ENCODE measurements around the gene FOXO4.
"Not testable (repeated sequence)": the region's sequence is repeated elsewhere in the genome, so short reads cannot be mapped to it uniquely, and the experiment has no call there.

FOXO4 gene, protein sequence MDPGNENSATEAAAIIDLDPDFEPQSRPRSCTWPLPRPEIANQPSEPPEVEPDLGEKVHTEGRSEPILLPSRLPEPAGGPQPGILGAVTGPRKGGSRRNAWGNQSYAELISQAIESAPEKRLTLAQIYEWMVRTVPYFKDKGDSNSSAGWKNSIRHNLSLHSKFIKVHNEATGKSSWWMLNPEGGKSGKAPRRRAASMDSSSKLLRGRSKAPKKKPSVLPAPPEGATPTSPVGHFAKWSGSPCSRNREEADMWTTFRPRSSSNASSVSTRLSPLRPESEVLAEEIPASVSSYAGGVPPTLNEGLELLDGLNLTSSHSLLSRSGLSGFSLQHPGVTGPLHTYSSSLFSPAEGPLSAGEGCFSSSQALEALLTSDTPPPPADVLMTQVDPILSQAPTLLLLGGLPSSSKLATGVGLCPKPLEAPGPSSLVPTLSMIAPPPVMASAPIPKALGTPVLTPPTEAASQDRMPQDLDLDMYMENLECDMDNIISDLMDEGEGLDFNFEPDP

DNA sequence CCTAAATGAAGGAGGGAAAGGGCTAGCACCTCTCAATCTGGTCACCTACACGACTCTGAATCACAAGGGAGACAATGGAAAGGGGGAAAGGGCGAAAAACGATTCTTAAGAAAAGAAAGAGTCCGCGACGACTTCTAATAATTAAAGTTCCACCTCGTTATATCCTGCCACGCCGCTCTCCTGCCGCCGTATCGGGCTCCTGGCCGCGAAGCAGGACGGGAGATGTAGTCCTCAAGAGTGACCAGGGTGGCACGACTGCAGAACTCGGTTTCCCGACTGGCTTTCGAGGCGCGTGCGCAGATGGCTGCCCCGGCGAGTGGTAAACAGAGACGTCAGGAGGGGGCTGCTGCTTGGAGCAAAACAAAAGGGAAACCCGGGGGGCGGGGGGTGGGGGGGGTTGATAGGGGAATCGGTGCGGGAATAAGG lies at the start of gene FOXO4:
FOXO4 (plus strand) TSS at position 297 of the 426 bp plus-strand sequence. CDS start 678 bp downstream, outside the sequence.
- ATAC-seq (ENCODE audit: low read depth) (peak; percentile 85), DNase-seq (ENCODE audit: low spot score in 2 of 2) (peak; percentile 69 to 71)
- H3K27me3 Mint-ChIP-seq = no peaks in the 10 kb centered on the region
- peak within 1 kb of the TSS; percentile 97 for H3K27ac Mint-ChIP-seq
- no peaks in the 10 kb centered on the region for H3K36me3 Mint-ChIP-seq
- peak within 1 kb of the TSS; percentile 96 for H3K4me3 Mint-ChIP-seq
- peaks cover 13% of the 10 kb centered on the region for H3K4me1 Mint-ChIP-seq
- H3K9me3 Mint-ChIP-seq = no peaks in the 10 kb centered on the region

DNA sequence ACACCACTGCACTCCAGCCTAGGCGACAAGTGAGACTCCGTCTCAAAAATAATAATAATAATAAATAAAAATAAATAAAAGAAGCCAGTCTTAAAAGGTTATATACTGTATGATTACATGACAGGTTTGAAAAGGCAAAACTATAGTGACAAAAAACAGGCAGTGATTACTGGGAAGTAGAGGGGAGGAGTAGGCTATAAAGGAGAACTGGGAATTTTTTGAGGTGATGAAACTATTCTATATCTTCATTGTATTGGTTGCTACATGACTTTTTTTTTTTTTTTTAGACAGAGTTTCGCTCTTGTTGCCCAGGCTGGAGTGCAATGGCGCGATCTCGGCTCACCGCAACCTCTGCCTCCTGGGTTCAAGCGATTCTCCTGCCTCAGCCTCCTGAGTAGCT lies 47.8 kb upstream of the FOXO4 start:
- H3K27me3 Mint-ChIP-seq; H3K9me3 Mint-ChIP-seq; DNase-seq (ENCODE audit: low spot score in 2 of 2); H3K4me3 Mint-ChIP-seq; ATAC-seq (ENCODE audit: low read depth); H3K36me3 Mint-ChIP-seq; H3K27ac Mint-ChIP-seq; H3K4me1 Mint-ChIP-seq: not testable (repeated sequence)

DNA sequence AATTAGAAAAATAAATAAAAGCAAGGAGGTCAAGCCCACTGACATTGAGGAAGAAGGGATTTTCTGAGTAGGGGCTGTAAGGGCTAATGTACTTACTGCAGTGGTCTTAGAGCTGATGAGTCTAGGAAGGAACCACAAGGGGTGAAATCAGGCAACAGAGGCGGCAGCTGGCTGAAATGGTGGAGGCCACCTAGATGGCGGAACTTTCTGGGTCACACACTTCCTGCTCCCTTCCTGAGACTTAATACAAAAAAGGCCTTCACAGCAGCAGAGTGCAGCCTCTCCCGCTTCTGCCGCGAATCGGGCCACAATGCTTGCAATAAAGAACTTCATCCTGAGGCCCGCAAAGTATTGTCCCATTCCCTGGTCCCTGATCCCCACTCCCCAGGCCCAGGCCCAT lies 42.9 kb upstream of the FOXO4 start:
- H3K27ac Mint-ChIP-seq = no peak overlapping the region
- peak overlapping the region; percentile 57 for H3K4me3 Mint-ChIP-seq
- no peaks in the 10 kb centered on the region for H3K27me3 Mint-ChIP-seq
- no peak for DNase-seq (ENCODE audit: low spot score in 2 of 2)
- H3K9me3 Mint-ChIP-seq = no peaks in the 10 kb centered on the region
- ATAC-seq (ENCODE audit: low read depth) = no peak
- no peaks in the 10 kb centered on the region for H3K4me1 Mint-ChIP-seq
- H3K36me3 Mint-ChIP-seq = peaks cover 2% of the 10 kb centered on the region

DNA sequence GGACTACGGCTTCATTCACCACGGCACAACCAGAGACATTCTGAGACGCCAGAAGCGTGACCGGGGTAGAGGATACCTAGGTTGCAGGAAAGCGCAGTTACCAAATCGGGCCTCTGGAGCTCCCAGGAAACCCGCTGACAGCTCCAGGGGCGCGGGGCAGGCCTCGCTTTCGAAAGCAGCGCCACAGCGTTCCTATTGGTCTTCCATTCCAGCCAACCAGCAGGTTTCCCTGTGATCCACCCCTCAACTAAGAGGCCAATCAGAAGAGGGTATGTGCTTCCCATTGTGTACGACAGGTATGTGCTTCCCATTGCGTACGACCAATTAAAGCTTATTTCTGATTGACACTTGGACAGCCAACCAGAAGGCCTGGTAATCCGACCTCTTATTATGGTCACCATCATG lies 42.4 kb upstream of the FOXO4 start:
- ATAC-seq (ENCODE audit: low read depth) (peak; percentile 78), DNase-seq (ENCODE audit: low spot score in 2 of 2) (no peak)
- no peaks in the 10 kb centered on the region for H3K9me3 Mint-ChIP-seq
- H3K27me3 Mint-ChIP-seq = no peaks in the 10 kb centered on the region
- H3K27ac Mint-ChIP-seq = no peak overlapping the region
- peaks cover 2% of the 10 kb centered on the region for H3K4me1 Mint-ChIP-seq
- H3K36me3 Mint-ChIP-seq = peaks cover 2% of the 10 kb centered on the region
- H3K4me3 Mint-ChIP-seq = peak overlapping the region; percentile 57

DNA sequence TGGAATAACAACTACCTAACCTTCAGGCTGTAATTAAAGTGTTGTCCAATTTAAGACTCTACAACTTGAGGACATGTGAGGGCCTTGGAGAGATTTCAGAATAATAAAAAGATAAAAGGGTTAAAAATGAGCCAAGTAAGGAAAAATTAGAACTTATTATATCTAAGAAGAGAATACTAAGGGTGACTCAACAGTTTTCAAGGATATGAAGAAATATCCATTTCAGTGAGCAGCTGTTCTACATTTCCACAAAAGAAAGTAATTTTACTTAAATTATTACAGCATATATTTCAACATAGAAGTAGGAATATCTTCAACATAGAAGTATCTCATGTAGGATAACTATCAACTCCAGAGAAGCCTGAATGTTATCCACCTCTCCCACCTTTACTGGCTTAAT lies 38.8 kb upstream of the FOXO4 start:
- H3K36me3 Mint-ChIP-seq = peaks cover 14% of the 10 kb centered on the region

DNA sequence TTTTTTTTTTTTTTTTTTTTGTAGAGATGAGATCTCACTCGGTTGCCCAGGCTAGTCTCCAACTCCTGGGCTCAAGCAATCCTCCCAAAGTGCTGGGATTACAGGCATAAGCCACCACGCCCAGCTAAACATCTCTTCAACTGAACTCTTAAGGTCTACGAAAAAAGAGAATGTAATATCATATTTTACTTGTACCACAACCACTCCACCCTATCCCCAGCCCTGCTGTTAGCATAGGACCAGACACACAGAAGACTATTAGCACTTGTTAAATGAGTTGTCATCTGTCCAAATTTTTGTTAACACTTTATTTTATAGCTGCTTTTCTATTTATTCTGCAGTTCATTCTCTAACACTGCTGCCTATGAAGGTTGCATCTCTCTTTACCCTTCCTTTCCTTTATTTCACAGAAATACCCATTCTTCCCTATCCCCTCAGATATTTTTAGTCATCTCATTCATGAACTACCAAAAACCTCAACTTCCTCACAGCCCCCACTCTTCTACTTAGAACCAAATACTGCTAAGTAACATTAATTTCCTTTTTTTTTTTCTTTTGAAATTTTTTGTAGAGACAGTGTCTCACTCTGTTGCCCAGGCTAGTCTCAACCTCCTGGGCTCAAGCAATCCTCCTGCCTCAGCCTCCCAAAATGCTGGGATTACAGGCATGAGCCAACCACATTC lies 37.7 kb upstream of the FOXO4 start:
- no peak overlapping the region for H3K4me3 Mint-ChIP-seq
- DNase-seq (ENCODE audit: low spot score in 2 of 2) (no peak), ATAC-seq (ENCODE audit: low read depth) (no peak)
- H3K4me1 Mint-ChIP-seq = peaks cover 3% of the 10 kb centered on the region
- no peaks in the 10 kb centered on the region for H3K27me3 Mint-ChIP-seq
- H3K36me3 Mint-ChIP-seq = peaks cover 19% of the 10 kb centered on the region
- H3K27ac Mint-ChIP-seq = peak overlapping the region; percentile 6
- H3K9me3 Mint-ChIP-seq = no peaks in the 10 kb centered on the region

More for the DNA sequence above, 38.8 kb upstream of the FOXO4 start:
- Mint-ChIP-seq H3K27me3 (no peaks in the 10 kb centered on the region), H3K4me1 (peaks cover 3% of the 10 kb centered on the region), H3K4me3 (no peak overlapping the region), H3K9me3 (no peaks in the 10 kb centered on the region), H3K27ac (no peak overlapping the region)
- DNase-seq (ENCODE audit: low spot score in 2 of 2) (no peak), ATAC-seq (ENCODE audit: low read depth) (no peak)

DNA sequence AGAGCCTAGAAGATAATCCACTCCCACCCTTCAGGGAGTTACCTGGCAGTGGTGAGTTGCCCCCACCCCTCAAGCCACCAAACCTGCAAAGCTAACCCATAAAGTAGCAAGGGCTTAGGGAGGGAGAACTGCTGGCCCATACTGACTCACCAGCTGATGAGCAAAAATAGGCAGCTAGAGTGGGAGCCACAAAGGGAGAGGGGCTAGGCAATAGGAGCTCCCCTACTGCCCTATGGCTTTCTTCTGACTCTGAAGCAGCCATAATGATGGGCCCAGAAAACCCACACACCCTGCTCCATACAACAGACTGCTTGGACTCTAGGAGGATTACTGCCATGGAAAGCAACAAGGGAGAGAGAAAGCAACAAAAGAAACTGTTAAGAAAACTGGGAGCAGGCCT lies 35.5 kb upstream of the FOXO4 start:
- H3K36me3 Mint-ChIP-seq = peaks cover 22% of the 10 kb centered on the region
- H3K4me1 Mint-ChIP-seq = peaks cover 9% of the 10 kb centered on the region
- no peaks in the 10 kb centered on the region for H3K27me3 Mint-ChIP-seq
- no peak overlapping the region for H3K27ac Mint-ChIP-seq
- ATAC-seq (ENCODE audit: low read depth) (no peak), DNase-seq (ENCODE audit: low spot score in 2 of 2) (no peak)
- H3K4me3 Mint-ChIP-seq = no peak overlapping the region
- H3K9me3 Mint-ChIP-seq = no peaks in the 10 kb centered on the region

DNA sequence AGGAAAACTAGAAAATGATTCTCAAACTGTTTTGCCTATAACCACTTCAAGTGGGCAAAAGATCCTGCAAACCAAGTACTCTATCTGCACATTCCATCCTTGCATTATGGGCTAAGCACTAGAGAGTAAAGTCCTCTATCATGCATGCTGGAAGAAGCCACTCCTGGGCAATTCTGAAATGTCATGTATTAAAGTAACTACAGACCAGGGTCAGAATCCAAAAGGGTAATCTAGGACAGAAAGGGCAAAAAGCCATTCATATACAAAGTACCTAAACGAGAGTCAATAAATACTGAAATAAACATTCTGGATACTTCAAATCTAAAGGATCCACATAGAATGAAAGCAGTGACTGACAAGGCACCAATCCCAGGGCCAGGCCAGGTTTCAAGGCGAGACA lies 28.6 kb upstream of the FOXO4 start:
- DNase-seq (ENCODE audit: low spot score in 2 of 2) = no peak
- Mint-ChIP-seq H3K4me1 (peaks cover 16% of the 10 kb centered on the region), H3K27ac (peak overlapping the region; percentile 94), H3K9me3 (no peaks in the 10 kb centered on the region), H3K27me3 (no peaks in the 10 kb centered on the region), H3K4me3 (peak overlapping the region; percentile 97), H3K36me3 (peaks cover 8% of the 10 kb centered on the region)
- no peak for ATAC-seq (ENCODE audit: low read depth)

DNA sequence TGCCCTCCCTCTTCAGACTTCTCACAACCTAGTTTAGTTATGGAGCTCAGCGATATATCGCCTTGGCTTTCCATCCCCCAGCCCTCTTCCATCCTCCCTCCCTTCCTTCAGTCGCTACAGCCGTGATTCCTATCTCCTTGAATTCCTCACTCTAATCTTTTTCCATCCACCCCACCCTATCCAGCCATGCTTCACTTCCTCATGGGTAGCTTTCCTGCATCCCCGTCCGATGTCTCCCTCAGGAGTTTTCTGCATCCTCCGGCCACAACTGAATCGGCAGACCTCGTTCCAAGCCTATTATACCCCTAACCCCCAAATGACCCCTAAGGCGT lies 28.0 kb upstream of the FOXO4 start:
- no peaks in the 10 kb centered on the region for H3K9me3 Mint-ChIP-seq
- peak overlapping the region; percentile 94 for H3K27ac Mint-ChIP-seq
- peaks cover 16% of the 10 kb centered on the region for H3K4me1 Mint-ChIP-seq
- DNase-seq (ENCODE audit: low spot score in 2 of 2) (no peak), ATAC-seq (ENCODE audit: low read depth) (no peak)
- peaks cover 6% of the 10 kb centered on the region for H3K36me3 Mint-ChIP-seq
- no peaks in the 10 kb centered on the region for H3K27me3 Mint-ChIP-seq
- peak overlapping the region; percentile 97 for H3K4me3 Mint-ChIP-seq

DNA sequence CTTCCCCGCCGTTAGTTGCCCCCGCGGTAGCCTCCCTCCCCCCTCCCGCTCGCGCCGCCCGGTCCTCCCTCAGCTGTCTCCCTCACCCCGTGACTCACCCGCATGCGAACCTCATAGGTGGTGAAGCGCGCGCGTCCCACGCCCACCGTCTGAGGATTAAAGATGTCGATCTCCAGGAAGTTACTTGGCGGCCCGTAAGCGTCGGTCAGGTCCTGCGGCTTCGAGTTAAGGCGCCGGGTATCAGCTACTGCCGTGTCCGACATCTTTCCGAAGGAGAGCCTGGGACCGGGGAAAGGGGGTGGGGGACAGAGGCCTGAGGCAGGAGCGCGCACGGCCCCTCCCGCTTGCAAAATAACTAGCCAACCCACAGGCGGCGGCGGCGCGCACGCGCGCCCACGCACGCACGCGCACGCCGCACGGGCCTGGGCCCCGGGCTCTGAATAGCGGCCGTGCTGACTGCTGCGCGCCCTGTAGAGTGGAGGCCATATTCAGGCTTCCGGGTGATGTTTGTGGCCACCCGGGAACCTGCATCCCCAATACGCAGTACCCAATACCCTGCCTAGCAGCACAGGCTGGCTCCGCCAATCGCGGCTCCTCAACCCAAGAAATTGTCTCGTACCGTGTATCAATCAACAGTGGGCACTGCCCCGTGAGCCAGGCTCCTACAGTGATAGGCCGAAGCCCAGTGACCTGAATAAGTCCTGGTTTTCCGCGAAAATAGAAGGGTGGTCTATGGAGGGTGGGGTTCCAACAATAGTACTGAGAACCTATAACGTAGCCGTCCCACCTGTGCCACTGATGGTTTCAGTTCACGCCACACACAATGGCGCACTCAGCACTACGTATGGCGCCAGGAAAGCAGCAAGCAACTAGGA lies 27.4 kb upstream of the FOXO4 start, which contains the start of gene SNX12:
SNX12 (minus strand) TSS at position 291 of the 875 bp plus-strand sequence; CDS start at position 263, 28 bp downstream.
- H3K27me3 Mint-ChIP-seq = no peaks in the 10 kb centered on the region
- no peaks in the 10 kb centered on the region for H3K9me3 Mint-ChIP-seq
- H3K4me3 Mint-ChIP-seq = peak within 1 kb of the TSS; percentile 97
- peak within 1 kb of the TSS; percentile 94 for H3K27ac Mint-ChIP-seq
- peaks cover 16% of the 10 kb centered on the region for H3K4me1 Mint-ChIP-seq
- peaks cover 3% of the 10 kb centered on the region for H3K36me3 Mint-ChIP-seq
- peak; percentile 75 to 80 for DNase-seq (ENCODE audit: low spot score in 2 of 2)
- ATAC-seq (ENCODE audit: low read depth) = peak; percentile 91

DNA sequence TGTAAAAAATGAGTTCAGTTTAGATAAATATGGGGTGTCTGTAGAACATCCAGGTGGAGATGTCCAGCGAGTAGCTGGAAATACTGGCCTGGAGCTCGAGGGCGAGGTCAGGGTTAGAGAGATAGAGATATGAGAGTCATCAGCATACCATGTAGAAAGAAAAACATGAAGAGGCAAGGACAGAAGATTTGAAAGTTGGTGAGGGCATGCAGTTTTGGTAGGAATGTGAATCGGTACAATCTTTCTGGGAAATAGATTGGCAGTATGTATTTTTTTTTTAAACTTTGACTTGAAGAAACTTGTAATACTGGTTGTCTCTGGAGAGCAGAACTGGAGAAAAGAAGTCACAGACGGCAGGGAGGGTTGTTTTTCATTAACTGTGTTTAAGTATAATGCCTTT lies 25.1 kb upstream of the FOXO4 start:
- H3K27me3 Mint-ChIP-seq = peaks cover 6% of the 10 kb centered on the region
- ATAC-seq (ENCODE audit: low read depth) = no peak
- no peak for DNase-seq (ENCODE audit: low spot score in 2 of 2)
- H3K4me3 Mint-ChIP-seq = no peak overlapping the region
- H3K9me3 Mint-ChIP-seq = no peaks in the 10 kb centered on the region
- no peaks in the 10 kb centered on the region for H3K36me3 Mint-ChIP-seq
- H3K4me1 Mint-ChIP-seq = peaks cover 10% of the 10 kb centered on the region
- no peak overlapping the region for H3K27ac Mint-ChIP-seq

DNA sequence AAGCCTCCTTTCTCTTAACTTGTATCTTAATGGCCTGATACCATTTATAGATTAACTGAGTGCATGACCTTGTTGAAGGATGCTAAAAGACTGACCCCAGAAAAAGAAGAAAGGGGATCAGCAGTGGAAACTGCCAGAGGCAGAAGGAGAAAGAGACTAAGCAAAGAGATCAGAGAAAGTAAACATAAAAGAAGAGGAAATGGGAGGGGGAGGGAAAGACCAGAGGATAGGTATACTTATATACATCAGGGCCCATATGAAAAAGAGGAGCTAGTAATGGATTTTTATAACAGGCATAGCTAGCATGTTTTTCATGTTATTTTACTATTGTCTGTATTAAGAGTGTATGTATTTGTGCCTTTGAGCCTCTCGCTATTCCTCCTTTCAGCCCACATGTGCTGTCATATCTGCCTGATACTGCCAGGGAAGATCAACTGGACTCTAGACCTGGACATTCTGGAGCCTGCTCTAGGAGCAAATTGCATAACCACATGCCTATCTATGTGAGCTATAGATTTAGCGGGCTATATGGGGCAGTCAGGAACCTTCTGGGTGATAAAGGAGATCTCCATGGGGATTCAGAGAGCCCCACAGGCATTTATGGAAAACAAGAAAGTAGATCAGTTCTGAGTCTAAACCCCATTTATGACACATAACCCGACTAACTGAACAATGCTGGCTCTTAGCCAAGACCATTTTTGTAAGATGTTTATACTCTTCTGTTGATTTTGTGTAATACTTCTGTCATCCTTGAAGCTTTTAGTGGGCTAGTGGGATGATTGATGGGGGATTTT lies 14.1 kb upstream of the FOXO4 start:
- Mint-ChIP-seq H3K9me3 (no peaks in the 10 kb centered on the region), H3K36me3 (no peaks in the 10 kb centered on the region), H3K4me3 (no peak overlapping the region), H3K27me3 (no peaks in the 10 kb centered on the region), H3K27ac (no peak overlapping the region), H3K4me1 (no peaks in the 10 kb centered on the region)
- no peak for DNase-seq (ENCODE audit: low spot score in 2 of 2)
- no peak for ATAC-seq (ENCODE audit: low read depth)

DNA sequence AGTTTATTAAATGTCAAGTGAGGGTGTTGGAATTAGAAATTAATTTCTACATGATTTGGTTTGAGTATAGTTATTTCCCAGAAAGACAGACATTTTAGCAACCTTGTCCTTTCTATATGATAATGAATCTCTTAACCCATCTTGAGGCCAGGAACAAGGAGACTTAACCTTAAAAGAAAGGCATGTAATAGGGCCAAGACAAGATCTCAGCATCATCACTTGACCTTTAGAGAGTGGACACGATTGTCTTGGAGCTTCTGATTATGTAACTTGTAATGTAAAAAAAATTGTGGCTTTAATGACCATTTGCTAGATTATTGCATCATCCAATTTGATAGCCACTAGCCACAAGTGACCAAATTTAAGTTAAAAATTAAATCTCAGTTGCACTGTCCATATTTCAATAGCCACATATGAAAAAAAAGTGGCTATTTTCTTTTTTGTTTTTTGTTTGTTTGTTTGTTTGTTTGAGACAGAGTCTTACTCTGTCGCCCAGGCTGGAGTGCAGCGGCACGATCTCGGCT lies 13.5 kb upstream of the FOXO4 start:
- H3K4me1 Mint-ChIP-seq = no peaks in the 10 kb centered on the region
- no peaks in the 10 kb centered on the region for H3K27me3 Mint-ChIP-seq
- no peaks in the 10 kb centered on the region for H3K36me3 Mint-ChIP-seq
- no peaks in the 10 kb centered on the region for H3K9me3 Mint-ChIP-seq
- DNase-seq (ENCODE audit: low spot score in 2 of 2) (no peak), ATAC-seq (ENCODE audit: low read depth) (no peak)
- no peak overlapping the region for H3K27ac Mint-ChIP-seq
- H3K4me3 Mint-ChIP-seq = no peak overlapping the region
